SK-N-SH (cell line): ENCODE results near the gene SLC10A7. TPM values are rescaled to one million over a fixed set of nuclear protein-coding genes. Genes with fewer than 3 reads are reported as not detected.

Experiments
- CTCF ChIA-PET: fragments of 300-600, 350-600 bp; formaldehyde crosslinking; extraction: SDS; loops from one replicate; lab custom pipeline; 2021; lab: Yijun Ruan, JAX
- POLR2A ChIA-PET: fragments of 350-600 bp; sonication (Branson Sonifier 250); formaldehyde crosslinking; extraction: SDS; loops from one replicate; lab custom pipeline; 2020; ENCODE audit warnings: antibody characterized with exemption, inconsistent platforms; lab: Yijun Ruan, JAX
- DNase-seq: peaks from one replicate; pipeline ENCODE4 v3.0.0; 2012
- H2AFZ ChIP-seq: fragments of 200-600 bp; sonication (generic); 2 replicates; pipeline ENCODE4 v1.8.1; 2016; ENCODE audit warnings: antibody characterized with exemption, mild to moderate bottlenecking, low read depth
- H3F3A ChIP-seq: fragments of 200-600 bp; sonication (generic); replicated peaks from 2 replicates; pipeline ENCODE3; 2016; ENCODE audit warnings: antibody characterized with exemption, mild to moderate bottlenecking; ENCODE audit not compliant: insufficient read depth
- H3K27ac ChIP-seq, 2 experiments: fragments of 200-500 bp in 1 of 2; fragments of 200-600 bp in 1 of 2; sonication (Bioruptor generic) in 1 of 2; sonication (generic), shearing (Covaris generic) in 1 of 2; 2 replicates each; pipeline versions ENCODE4 v1.5.1 to v1.6.1; 2014 to 2016; ENCODE audit warnings: low read depth in 2 of 2, inconsistent platforms in 1 of 2, low read length in 1 of 2, mild to moderate bottlenecking in 1 of 2, mixed read lengths in 1 of 2
- H3K27me3 ChIP-seq: fragments of 200-600 bp; sonication (generic), shearing (Covaris generic); 2 replicates; pipeline ENCODE4 v1.6.1; 2016; ENCODE audit warnings: mixed run types; ENCODE audit not compliant: insufficient read depth
- H3K36me3 ChIP-seq, 2 experiments: fragments of 200-500 bp in 1 of 2; fragments of 200-600 bp in 1 of 2; sonication (Bioruptor generic) in 1 of 2; sonication (generic) in 1 of 2; replicated peaks in 1 of 2; 2 replicates each; pipeline versions ENCODE3 to v1.5.1; 2014 to 2016; ENCODE audit warnings: low read length in 1 of 2, mild to moderate bottlenecking in 1 of 2; ENCODE audit not compliant: insufficient read depth in 2 of 2, control insufficient read depth in 1 of 2
- H3K4me1 ChIP-seq, 2 experiments: fragments of 200-500 bp in 1 of 2; fragments of 200-600 bp in 1 of 2; sonication (Bioruptor generic) in 1 of 2; sonication (generic), shearing (Covaris generic) in 1 of 2; 2 replicates each; pipeline versions ENCODE4 v1.5.1 to v1.6.1; 2014 to 2016; ENCODE audit warnings: low read depth in 1 of 2, low read length in 1 of 2, mixed run types in 1 of 2; ENCODE audit not compliant: insufficient read depth in 2 of 2, control insufficient read depth in 1 of 2
- H3K4me2 ChIP-seq: fragments of 200-600 bp; sonication (generic), shearing (Covaris generic); 2 replicates; pipeline ENCODE4 v1.6.1; 2017; ENCODE audit warnings: mixed run types
- H3K4me3 ChIP-seq, 2 experiments: fragments of 200-500 bp in 1 of 2; fragments of 200-600 bp in 1 of 2; sonication (Bioruptor generic) in 1 of 2; sonication (generic), shearing (Covaris generic) in 1 of 2; 2 replicates each; pipeline versions ENCODE4 v1.5.1 to v1.8.1; 2014 to 2016; ENCODE audit warnings: low read depth in 2 of 2, inconsistent platforms in 1 of 2, low read length in 1 of 2, mild to moderate bottlenecking in 1 of 2, mixed read lengths in 1 of 2, moderate library complexity in 1 of 2
- H3K79me2 ChIP-seq: fragments of 200-600 bp; sonication (generic); 2 replicates; pipeline ENCODE4 v1.8.1; 2017; ENCODE audit warnings: mild to moderate bottlenecking; ENCODE audit not compliant: insufficient read depth
- H3K9ac ChIP-seq: fragments of 200-600 bp; sonication (generic); 2 replicates; pipeline ENCODE4 v1.6.1; 2017; ENCODE audit warnings: mixed run types
- H3K9me2 ChIP-seq: fragments of 200-600 bp; sonication (generic); 2 replicates; pipeline ENCODE4 v1.6.1; 2017; ENCODE audit warnings: mixed run types
- H3K9me3 ChIP-seq: fragments of 200-600 bp; sonication (generic); 2 replicates; pipeline ENCODE4 v1.6.1; 2017; ENCODE audit warnings: mixed run types, mild to moderate bottlenecking, moderate library complexity
- H4K20me1 ChIP-seq: fragments of 200-600 bp; sonication (generic); 2 replicates; pipeline ENCODE4 v1.6.1; 2017; ENCODE audit warnings: mild to moderate bottlenecking, mixed run types; ENCODE audit not compliant: insufficient read depth
- CHD2 ChIP-seq: fragments of 150-350 bp; IDR thresholded peaks from 2 replicates; pipeline ENCODE4 v1.6.1; 2018; ENCODE audit warnings: low read length; ENCODE audit not compliant: partially characterized antibody
- FOXJ3 ChIP-seq: sonication (generic); formaldehyde crosslinking; IDR thresholded peaks from 2 replicates; pipeline ENCODE4 v1.5.1; 2020; ENCODE audit warnings: mild to moderate bottlenecking, missing genetic modification reagents
- NFIC ChIP-seq: IDR thresholded peaks from 2 replicates; pipeline ENCODE4 v1.4.0; 2012; ENCODE audit warnings: borderline replicate concordance
- NRF1 ChIP-seq: IDR thresholded peaks from 2 replicates; pipeline ENCODE4 v1.6.1; 2012; ENCODE audit warnings: low read depth, mild to moderate bottlenecking, low read length
- POLR2AphosphoS5 ChIP-seq: IDR thresholded peaks from 2 replicates; pipeline ENCODE4 v1.6.1; 2012; ENCODE audit warnings: low read depth, low read length
- RXRA ChIP-seq: IDR thresholded peaks from 2 replicates; pipeline ENCODE4 v1.4.0; 2012; ENCODE audit warnings: low read depth, mild to moderate bottlenecking, borderline replicate concordance
- SMC3 ChIP-seq: IDR thresholded peaks from 2 replicates; pipeline ENCODE4 v1.6.1; 2012; ENCODE audit warnings: low read depth, low read length, improper control_type of control experiment
- TEAD4 ChIP-seq: IDR thresholded peaks from 2 replicates; pipeline ENCODE4 v1.4.0; 2012; ENCODE audit warnings: mild to moderate bottlenecking, borderline replicate concordance; ENCODE audit not compliant: insufficient read depth
- WGBS: methylation state at CpG from one replicate; pipeline ENCODE4 v1.1.6; 2017; ENCODE audit warnings: low lambda C conversion rate; 5-methylcytosine and 5-hydroxymethylcytosine counted together
- polyA plus RNA-seq, 3 experiments: library from polyadenylated mRNA; depleted of rRNA; stranded (reverse); fragments of >200 nt; gene quantifications; 2 replicates each; pipeline ENCODE4 v1.2.3, GENCODE V29; 2012
- TF ChIP-seq, protein P1 (sequence below): fragments of 150-350 bp; IDR thresholded peaks from 2 replicates; pipeline ENCODE4 v1.6.1; 2016; ENCODE audit warnings: mild to moderate bottlenecking, low read depth, low read length
- TF ChIP-seq, protein P2 (sequence below): fragments of 200-600 bp; sonication (generic); IDR thresholded peaks from 2 replicates; pipeline ENCODE4 v1.6.1; 2017; ENCODE audit warnings: antibody characterized with exemption, mild to moderate bottlenecking, moderate library complexity
- TF ChIP-seq, protein P3 (sequence below): IDR thresholded peaks from 2 replicates; pipeline ENCODE4; 2012
- TF ChIP-seq, protein P4 (sequence below): IDR thresholded peaks from 2 replicates; pipeline ENCODE4 v1.6.1; 2012; ENCODE audit warnings: mild to moderate bottlenecking, low read depth, low read length, moderate library complexity

Gene SLC10A7
- polyA plus RNA-seq, 1 of the 3 experiments (the other 2 are of a cell fraction): 3.3 TPM

DNA sequence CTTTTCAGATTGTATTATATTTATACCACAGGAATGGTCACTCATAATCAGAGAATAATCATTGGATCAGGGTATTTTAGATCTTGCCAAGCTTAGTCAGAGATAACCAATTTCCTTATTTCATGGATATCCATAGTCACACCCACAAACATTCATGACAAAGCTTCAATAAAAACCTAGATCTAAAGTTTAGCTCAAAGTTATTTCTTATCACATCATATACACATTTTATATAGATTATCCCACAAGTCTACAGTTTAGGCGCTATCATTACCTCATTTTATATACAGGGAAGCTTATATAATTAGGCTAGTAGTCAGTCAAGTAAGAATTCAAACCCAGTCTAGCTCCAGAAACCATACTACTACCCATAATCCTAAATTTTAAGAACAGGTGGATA is 82.3 kb downstream of the SLC10A7 start:
- Histone ChIP-seq H3K27ac (no peak overlapping the region), H3K36me3 (no peaks in the 10 kb centered on the region), H3K79me2 (no peaks in the 10 kb centered on the region), H3K4me2 (no peak overlapping the region), H3F3A (peaks cover 12% of the 10 kb centered on the region), H3K4me1 (peaks cover 10 to 43% of the 10 kb centered on the region in 2 experiments; a peak in 3 of 4 replicates), H2AFZ (no peak overlapping the region), H3K9me2 (no peaks in the 10 kb centered on the region), H3K9me3 (no peaks in the 10 kb centered on the region), H3K27me3 (no peaks in the 10 kb centered on the region), H3K4me3 (no peak overlapping the region), H3K9ac (no peak overlapping the region), H4K20me1 (no peaks in the 10 kb centered on the region)
- WGBS: 97% methylated on average over 1 of the region's 1 CpG
- CTCF ChIA-PET: interaction anchor here (0.9 to 1.3 kb wide), 2 partner anchors 9 to 14 kb away, joined by 3 to 4 read pairs; no protein-coding TSS in a partner anchor
- POLR2A ChIA-PET: no interaction called here
- TF ChIP-seq, protein P1, sequence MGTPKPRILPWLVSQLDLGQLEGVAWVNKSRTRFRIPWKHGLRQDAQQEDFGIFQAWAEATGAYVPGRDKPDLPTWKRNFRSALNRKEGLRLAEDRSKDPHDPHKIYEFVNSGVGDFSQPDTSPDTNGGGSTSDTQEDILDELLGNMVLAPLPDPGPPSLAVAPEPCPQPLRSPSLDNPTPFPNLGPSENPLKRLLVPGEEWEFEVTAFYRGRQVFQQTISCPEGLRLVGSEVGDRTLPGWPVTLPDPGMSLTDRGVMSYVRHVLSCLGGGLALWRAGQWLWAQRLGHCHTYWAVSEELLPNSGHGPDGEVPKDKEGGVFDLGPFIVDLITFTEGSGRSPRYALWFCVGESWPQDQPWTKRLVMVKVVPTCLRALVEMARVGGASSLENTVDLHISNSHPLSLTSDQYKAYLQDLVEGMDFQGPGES: no peak
- no peak for TF ChIP-seq NRF1
- DNase-seq: no peak

DNA sequence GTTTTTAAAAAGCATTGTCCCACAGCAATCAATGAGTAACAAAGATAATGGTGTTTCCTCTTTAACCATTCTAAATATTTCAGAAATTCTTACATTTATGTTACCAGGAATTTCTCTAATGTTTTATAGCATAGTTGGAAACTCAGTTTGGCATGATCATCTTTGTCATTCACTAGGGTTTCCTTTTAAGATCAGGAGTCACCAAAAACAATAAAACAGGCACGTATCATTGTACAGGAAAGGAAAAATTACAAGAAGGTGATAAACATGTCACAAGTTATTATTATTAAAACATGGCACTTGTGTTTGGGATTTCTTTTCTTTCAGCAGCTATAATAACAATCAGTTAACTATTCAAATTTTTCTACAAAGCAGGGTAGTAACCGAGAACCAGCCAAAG is 84.0 kb downstream of the SLC10A7 start:
- Histone ChIP-seq H3K4me1 (peaks cover 7 to 36% of the 10 kb centered on the region in 2 experiments; a peak in 2 of 4 replicates), H3K4me2 (no peak overlapping the region), H3K9ac (no peak overlapping the region), H3F3A (peaks cover 12% of the 10 kb centered on the region), H3K36me3 (no peaks in the 10 kb centered on the region), H3K4me3 (no peak overlapping the region), H3K79me2 (no peaks in the 10 kb centered on the region), H3K27me3 (no peaks in the 10 kb centered on the region), H2AFZ (no peak overlapping the region), H3K27ac (no peak overlapping the region), H3K9me2 (no peaks in the 10 kb centered on the region), H4K20me1 (no peaks in the 10 kb centered on the region), H3K9me3 (no peaks in the 10 kb centered on the region)
- POLR2A ChIA-PET: no interaction called here
- TF ChIP-seq, protein P2, sequence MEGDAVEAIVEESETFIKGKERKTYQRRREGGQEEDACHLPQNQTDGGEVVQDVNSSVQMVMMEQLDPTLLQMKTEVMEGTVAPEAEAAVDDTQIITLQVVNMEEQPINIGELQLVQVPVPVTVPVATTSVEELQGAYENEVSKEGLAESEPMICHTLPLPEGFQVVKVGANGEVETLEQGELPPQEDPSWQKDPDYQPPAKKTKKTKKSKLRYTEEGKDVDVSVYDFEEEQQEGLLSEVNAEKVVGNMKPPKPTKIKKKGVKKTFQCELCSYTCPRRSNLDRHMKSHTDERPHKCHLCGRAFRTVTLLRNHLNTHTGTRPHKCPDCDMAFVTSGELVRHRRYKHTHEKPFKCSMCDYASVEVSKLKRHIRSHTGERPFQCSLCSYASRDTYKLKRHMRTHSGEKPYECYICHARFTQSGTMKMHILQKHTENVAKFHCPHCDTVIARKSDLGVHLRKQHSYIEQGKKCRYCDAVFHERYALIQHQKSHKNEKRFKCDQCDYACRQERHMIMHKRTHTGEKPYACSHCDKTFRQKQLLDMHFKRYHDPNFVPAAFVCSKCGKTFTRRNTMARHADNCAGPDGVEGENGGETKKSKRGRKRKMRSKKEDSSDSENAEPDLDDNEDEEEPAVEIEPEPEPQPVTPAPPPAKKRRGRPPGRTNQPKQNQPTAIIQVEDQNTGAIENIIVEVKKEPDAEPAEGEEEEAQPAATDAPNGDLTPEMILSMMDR: no peak
- TF ChIP-seq CHD2 (no peak), RXRA (no peak), FOXJ3 (CRISPR knock-in tag) (no peak), SMC3 (no peak), NFIC (no peak), TEAD4 (no peak), POLR2AphosphoS5 (no peak)
- TF ChIP-seq, protein P3, sequence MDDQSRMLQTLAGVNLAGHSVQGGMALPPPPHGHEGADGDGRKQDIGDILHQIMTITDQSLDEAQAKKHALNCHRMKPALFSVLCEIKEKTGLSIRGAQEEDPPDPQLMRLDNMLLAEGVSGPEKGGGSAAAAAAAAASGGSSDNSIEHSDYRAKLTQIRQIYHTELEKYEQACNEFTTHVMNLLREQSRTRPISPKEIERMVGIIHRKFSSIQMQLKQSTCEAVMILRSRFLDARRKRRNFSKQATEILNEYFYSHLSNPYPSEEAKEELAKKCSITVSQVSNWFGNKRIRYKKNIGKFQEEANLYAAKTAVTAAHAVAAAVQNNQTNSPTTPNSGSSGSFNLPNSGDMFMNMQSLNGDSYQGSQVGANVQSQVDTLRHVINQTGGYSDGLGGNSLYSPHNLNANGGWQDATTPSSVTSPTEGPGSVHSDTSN: no peak
- TF ChIP-seq, protein P4, sequence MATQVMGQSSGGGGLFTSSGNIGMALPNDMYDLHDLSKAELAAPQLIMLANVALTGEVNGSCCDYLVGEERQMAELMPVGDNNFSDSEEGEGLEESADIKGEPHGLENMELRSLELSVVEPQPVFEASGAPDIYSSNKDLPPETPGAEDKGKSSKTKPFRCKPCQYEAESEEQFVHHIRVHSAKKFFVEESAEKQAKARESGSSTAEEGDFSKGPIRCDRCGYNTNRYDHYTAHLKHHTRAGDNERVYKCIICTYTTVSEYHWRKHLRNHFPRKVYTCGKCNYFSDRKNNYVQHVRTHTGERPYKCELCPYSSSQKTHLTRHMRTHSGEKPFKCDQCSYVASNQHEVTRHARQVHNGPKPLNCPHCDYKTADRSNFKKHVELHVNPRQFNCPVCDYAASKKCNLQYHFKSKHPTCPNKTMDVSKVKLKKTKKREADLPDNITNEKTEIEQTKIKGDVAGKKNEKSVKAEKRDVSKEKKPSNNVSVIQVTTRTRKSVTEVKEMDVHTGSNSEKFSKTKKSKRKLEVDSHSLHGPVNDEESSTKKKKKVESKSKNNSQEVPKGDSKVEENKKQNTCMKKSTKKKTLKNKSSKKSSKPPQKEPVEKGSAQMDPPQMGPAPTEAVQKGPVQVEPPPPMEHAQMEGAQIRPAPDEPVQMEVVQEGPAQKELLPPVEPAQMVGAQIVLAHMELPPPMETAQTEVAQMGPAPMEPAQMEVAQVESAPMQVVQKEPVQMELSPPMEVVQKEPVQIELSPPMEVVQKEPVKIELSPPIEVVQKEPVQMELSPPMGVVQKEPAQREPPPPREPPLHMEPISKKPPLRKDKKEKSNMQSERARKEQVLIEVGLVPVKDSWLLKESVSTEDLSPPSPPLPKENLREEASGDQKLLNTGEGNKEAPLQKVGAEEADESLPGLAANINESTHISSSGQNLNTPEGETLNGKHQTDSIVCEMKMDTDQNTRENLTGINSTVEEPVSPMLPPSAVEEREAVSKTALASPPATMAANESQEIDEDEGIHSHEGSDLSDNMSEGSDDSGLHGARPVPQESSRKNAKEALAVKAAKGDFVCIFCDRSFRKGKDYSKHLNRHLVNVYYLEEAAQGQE: no peak
- WGBS: 84% methylated on average over 2 of the region's 2 CpGs
- CTCF ChIA-PET: no interaction called here
- no peak for DNase-seq
